A549 (cell line): ENCODE results near the gene ZNF580. TPM values are rescaled to one million over a fixed set of nuclear protein-coding genes. Genes with fewer than 3 reads are reported as not detected.

Experiments
- ATAC-seq, 2 experiments: fragments of 200-7000 bp in 1 of 2; fragments of >200 bp in 1 of 2; cut with Nextera tagmentation in 1 of 2; cut with Tn5 transposase in 1 of 2; 3 replicates each; pipeline versions ENCODE4 v1.8.0 to v1.9.1; 2018 to 2020; ENCODE audit warnings: mild to moderate bottlenecking in 1 of 2, moderate library complexity in 1 of 2
- CTCF ChIA-PET: fragments of 300-600 bp; sonication (Branson Sonifier 250); formaldehyde crosslinking; extraction: SDS; loops from one replicate; lab custom pipeline; 2021; ENCODE audit warnings: antibody characterized with exemption, inconsistent platforms; lab: Yijun Ruan, JAX
- POLR2A ChIA-PET: fragments of 350-600 bp; formaldehyde crosslinking; extraction: SDS; loops from one replicate; lab custom pipeline; 2021; ENCODE audit warnings: antibody characterized with exemption, inconsistent platforms; lab: Yijun Ruan, JAX
- DNase-seq, 2 experiments: peaks; one replicate each; pipeline versions ENCODE4 v3.0.0 to v3.0.0-alpha.2; 2011 to 2016; ENCODE audit warnings: low read depth in 1 of 2, low spot score in 1 of 2
- FAIRE-seq: peaks from 2 replicates; lab custom pipeline; 2011; peaks lifted over from hg19 to GRCh38; lab: Jason Lieb, UNC
- H3K27ac ChIP-seq, 2 experiments: fragments of >200 bp; sonication (Bioruptor Twin); formaldehyde crosslinking; 3 replicates each; pipeline ENCODE4 v1.5.1; 2016 to 2017
- H3K4me1 ChIP-seq: fragments of >200 bp; sonication (Bioruptor Twin); formaldehyde crosslinking; 3 replicates; pipeline ENCODE4 v1.6.1; 2016
- H3K4me2 ChIP-seq: fragments of >200 bp; sonication (Bioruptor Twin); formaldehyde crosslinking; 3 replicates; pipeline ENCODE4 v1.6.1; 2016
- H3K4me3 ChIP-seq: fragments of >200 bp; sonication (Bioruptor Twin); formaldehyde crosslinking; 3 replicates; pipeline ENCODE4 v1.5.1; 2016
- H3K9me3 ChIP-seq: fragments of >200 bp; sonication (Bioruptor Twin); formaldehyde crosslinking; 3 replicates; pipeline ENCODE4 v1.6.1; 2016
- BCL3 ChIP-seq: fragments of >200 bp; sonication (Bioruptor Twin); formaldehyde crosslinking; IDR thresholded peaks from 3 replicates; pipeline ENCODE4 v1.6.1; 2016
- CEBPB ChIP-seq, 2 experiments: fragments of >200 bp in 1 of 2; sonication (Bioruptor Twin) in 1 of 2; formaldehyde crosslinking in 1 of 2; IDR thresholded peaks; 2 replicates each; pipeline ENCODE4 v1.6.1; 2012 to 2016
- CHD2 ChIP-seq: fragments of 150-350 bp; IDR thresholded peaks from 2 replicates; pipeline ENCODE4 v1.6.1; 2014; ENCODE audit warnings: low read length; ENCODE audit not compliant: partially characterized antibody
- CHD4 ChIP-seq: fragments of 200-600 bp; sonication (generic); IDR thresholded peaks from 2 replicates; pipeline ENCODE4 v1.6.1; 2016; ENCODE audit warnings: antibody characterized with exemption, mild to moderate bottlenecking, borderline replicate concordance
- EHMT2 ChIP-seq: fragments of 200-600 bp; sonication (generic); IDR thresholded peaks from 2 replicates; pipeline ENCODE4 v1.6.1; 2016; ENCODE audit warnings: antibody characterized with exemption, low read depth, mild to moderate bottlenecking, moderate library complexity
- FOSL2 ChIP-seq, 2 experiments: fragments of 450-650 bp in 1 of 2; fragments of >200 bp in 1 of 2; sonication (Bioruptor Twin) in 1 of 2; formaldehyde crosslinking; IDR thresholded peaks; 2 replicates each; pipeline versions ENCODE4 v1.5.0 to v1.6.1; 2016 to 2020; ENCODE audit warnings: mild to moderate bottlenecking in 1 of 2, moderate library complexity in 1 of 2
- FOXS1 ChIP-seq: fragments of 250-450 bp; sonication (Bioruptor Pico); IDR thresholded peaks from 2 replicates; pipeline ENCODE4 v1.5.0; 2020; ENCODE audit warnings: mild to moderate bottlenecking, moderate library complexity
- GATA3 ChIP-seq: IDR thresholded peaks from 2 replicates; pipeline ENCODE4 v1.6.1; 2012; ENCODE audit warnings: borderline replicate concordance
- HMGXB4 ChIP-seq: fragments of 250-450 bp; sonication (Bioruptor Pico); IDR thresholded peaks from 2 replicates; pipeline ENCODE4 v1.5.0; 2021; ENCODE audit warnings: mild to moderate bottlenecking, moderate library complexity, borderline replicate concordance
- JUNB ChIP-seq: fragments of >200 bp; sonication (Bioruptor Twin); formaldehyde crosslinking; IDR thresholded peaks from 2 replicates; pipeline ENCODE4 v1.6.1; 2016
- KDM1A ChIP-seq: fragments of 200-600 bp; sonication (generic); IDR thresholded peaks from 2 replicates; pipeline ENCODE4 v1.6.1; 2016; ENCODE audit warnings: low read depth, mild to moderate bottlenecking
- KDM5A ChIP-seq: fragments of 200-600 bp; sonication (generic); IDR thresholded peaks from 2 replicates; pipeline ENCODE4 v1.6.1; 2016; ENCODE audit warnings: antibody characterized with exemption, mild to moderate bottlenecking
- MAFK ChIP-seq: fragments of 450-650 bp; IDR thresholded peaks from 2 replicates; pipeline ENCODE4 v1.6.1; 2014; ENCODE audit not compliant: partially characterized antibody
- MYC ChIP-seq: IDR thresholded peaks from 2 replicates; pipeline ENCODE4 v1.6.1; 2012; ENCODE audit warnings: mild to moderate bottlenecking, inconsistent platforms, low read length, improper control_type of control experiment, borderline replicate concordance
- NFE2L2 ChIP-seq: fragments of 150-350 bp; conservative IDR thresholded peaks from 2 replicates; pipeline ENCODE4 v1.6.1; 2014; ENCODE audit warnings: low read length
- PHF8 ChIP-seq: fragments of 200-600 bp; sonication (generic); IDR thresholded peaks from 2 replicates; pipeline ENCODE4 v1.6.1; 2016; ENCODE audit warnings: low read depth, mild to moderate bottlenecking, antibody characterized with exemption, moderate library complexity, borderline replicate concordance
- POLR2AphosphoS2 ChIP-seq: conservative IDR thresholded peaks from 2 replicates; pipeline ENCODE4 v1.6.1; 2012; ENCODE audit warnings: low read length, improper control_type of control experiment, inconsistent platforms
- RAD21 ChIP-seq, 2 experiments: fragments of >200 bp in 1 of 2; sonication (Bioruptor Twin) in 1 of 2; formaldehyde crosslinking in 1 of 2; IDR thresholded peaks in 1 of 2; conservative IDR thresholded peaks in 1 of 2; 2 replicates in 1 of 2; 3 replicates in 1 of 2; pipeline ENCODE4 v1.6.1; 2012 to 2018; ENCODE audit warnings: inconsistent platforms in 1 of 2
- RARB ChIP-seq: fragments of 250-450 bp; sonication (Bioruptor Pico); IDR thresholded peaks from 2 replicates; pipeline ENCODE4 v1.8.0; 2021; ENCODE audit warnings: mild to moderate bottlenecking, moderate library complexity
- RFX5 ChIP-seq: fragments of 450-650 bp; IDR thresholded peaks from 2 replicates; pipeline ENCODE4 v1.7.1; 2014; ENCODE audit warnings: antibody characterized with exemption, mild to moderate bottlenecking, moderate library complexity
- SMC3 ChIP-seq: fragments of >200 bp; sonication (Bioruptor Twin); formaldehyde crosslinking; IDR thresholded peaks from 3 replicates; pipeline ENCODE4 v1.6.1; 2018; ENCODE audit warnings: inconsistent platforms
- SREBF2 ChIP-seq: fragments of 450-650 bp; IDR thresholded peaks from 2 replicates; pipeline ENCODE4 v1.6.1; 2014; ENCODE audit warnings: mild to moderate bottlenecking, moderate library complexity
- TFCP2L1 ChIP-seq: fragments of 250-450 bp; sonication (Bioruptor Pico); IDR thresholded peaks from 2 replicates; pipeline ENCODE4 v1.5.0; 2021; ENCODE audit warnings: mild to moderate bottlenecking
- TP53 ChIP-seq: fragments of 250-450 bp; sonication (Bioruptor Pico); IDR thresholded peaks from 2 replicates; pipeline ENCODE4 v1.5.0; 2021; ENCODE audit warnings: mild to moderate bottlenecking, moderate library complexity
- ZC3H11A ChIP-seq: fragments of 450-650 bp; IDR thresholded peaks from 2 replicates; pipeline ENCODE4 v1.6.1; 2014; ENCODE audit warnings: antibody characterized with exemption, mild to moderate bottlenecking
- WGBS: methylation state at CpG from one replicate; pipeline ENCODE4 v1.1.6; 2017; ENCODE audit errors: missing lambda C conversion rate; 5-methylcytosine and 5-hydroxymethylcytosine counted together
- polyA plus RNA-seq, 4 experiments: library from polyadenylated mRNA; depleted of rRNA in 3 of 4; stranded (reverse); fragments of >200 nt; fragmentation: RNase III in 1 of 4; extraction: RNeasy Plus Mini Kit Qiagen cat#74134 plus additional on column Dnase treatment in 1 of 4; gene quantifications; 2 replicates in 3 of 4; 3 replicates in 1 of 4; pipeline ENCODE4 v1.2.3, GENCODE V29; 2011 to 2017
- TF ChIP-seq, protein P1 (sequence below): IDR thresholded peaks from 2 replicates; pipeline ENCODE4 v1.6.1; 2012; ENCODE audit warnings: low read depth, borderline replicate concordance

Gene ZNF580
- polyA plus RNA-seq, 2 of the 4 experiments (the other 2 are of a cell fraction) = 9.2 to 52.8 TPM

- FAIRE-seq (no peak), ATAC-seq (no peak), DNase-seq (no peak)
- Histone ChIP-seq H3K4me1 (peaks cover 15% of the 10 kb centered on the region; the same call in 2 of the 3 replicates), H3K4me2 (no peak overlapping the region), H3K9me3 (no peaks in the 10 kb centered on the region), H3K27ac (no peak overlapping the region), H3K4me3 (no peak overlapping the region)
- no peak for TF ChIP-seq KDM1A
- TF ChIP-seq ZC3H11A = no peak
- no peak for TF ChIP-seq RARB (CRISPR knock-in tag)
- TF ChIP-seq NFE2L2 = no peak
- TF ChIP-seq RAD21 (conservative IDR thresholded peaks at IDR 0.05 in 1 of 2, IDR thresholded peaks at IDR 0.05 in 1 of 2) = no peak
- no peak for TF ChIP-seq BCL3
- no peak for TF ChIP-seq CHD2
- TF ChIP-seq EHMT2 = no peak
- no peak for TF ChIP-seq TFCP2L1 (CRISPR knock-in tag)
- ChIA-PET CTCF (interaction anchor here (0.7 to 10.0 kb wide), 6 partner anchors 8 to 40 kb away, joined by 3 to 97 read pairs (median 4); partner anchors contain the start of gene U2AF2), POLR2A (interaction anchor here (0.9 to 1.4 kb wide), 2 partner anchors 9 to 10 kb away, joined by 4 to 7 read pairs; partner anchors contain the start of gene U2AF2)
- 92% methylated on average over 20 of the region's 20 CpGs for WGBS
These were observed 23.2 kb downstream of the ZNF580 start for GRCh38 chr19:55663846-55664536.

GRCh38 chr19:55666343-55667005, 25.7 kb downstream of the ZNF580 start:
- no peak overlapping the region for H3K4me3 ChIP-seq
- WGBS = 88% methylated on average over 12 of the region's 12 CpGs
- H3K4me1 ChIP-seq = peaks cover 27% of the 10 kb centered on the region
- H3K9me3 ChIP-seq = no peaks in the 10 kb centered on the region
- CTCF ChIA-PET = interaction anchor here (0.7 to 10.0 kb wide), 4 partner anchors 9 to 34 kb away, joined by 3 to 97 read pairs (median 4); partner anchors contain the start of gene U2AF2
- TF ChIP-seq FOSL2 (IDR thresholded peaks at IDR 0.05) = no peak
- TF ChIP-seq FOSL2 (CRISPR knock-in tag; IDR thresholded peaks at IDR 0.05) = no peak
- 0 out of 2 replicates have a peak, but pooled peaks have one; percentile 23 for TF ChIP-seq POLR2AphosphoS2
- FAIRE-seq (no peak), ATAC-seq (no peak), DNase-seq (no peak)
- no peak overlapping the region for H3K4me2 ChIP-seq
- H3K27ac ChIP-seq = no peak overlapping the region
- POLR2A ChIA-PET = interaction anchor here (1.8 kb wide), 1 partner anchor 12 kb away, joined by 8 read pairs; the partner anchor contains the start of gene U2AF2

DNA sequence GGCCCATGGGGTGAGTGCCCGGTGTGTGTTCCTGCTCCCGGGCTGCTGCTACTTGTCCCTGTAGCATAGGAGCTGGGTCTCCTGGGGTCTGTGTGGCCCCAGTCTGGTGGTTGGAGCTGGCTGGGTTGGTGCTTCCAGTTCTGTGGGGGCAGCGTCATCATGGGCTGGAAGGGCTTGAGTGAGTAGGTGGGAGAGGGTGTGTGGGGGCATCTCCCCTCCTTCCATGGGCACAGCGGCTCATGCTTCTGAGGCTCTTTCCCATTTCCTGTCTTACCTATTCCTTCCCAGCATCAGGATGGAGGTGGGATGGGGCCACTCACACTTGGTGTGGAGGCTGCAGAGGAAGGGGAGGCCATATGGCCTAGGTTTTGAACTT, 26.2 kb downstream of the ZNF580 start:
- ChIA-PET CTCF (interaction anchor here (0.7 to 10.0 kb wide), 3 partner anchors 10 to 34 kb away, joined by 3 to 97 read pairs (median 5); partner anchors contain the start of gene U2AF2), POLR2A (interaction anchor here (1.8 kb wide), 1 partner anchor 12 kb away, joined by 8 read pairs; the partner anchor contains the start of gene U2AF2)
- WGBS = 100% methylated on average over 4 of the region's 4 CpGs
- FAIRE-seq = no peak
- H3K9me3 ChIP-seq = no peaks in the 10 kb centered on the region
- no peak overlapping the region for H3K4me3 ChIP-seq
- H3K4me2 ChIP-seq = no peak overlapping the region
- DNase-seq = no peak
- TF ChIP-seq CEBPB (IDR thresholded peaks at IDR 0.05) (no peak), MAFK (no peak), PHF8 (no peak), POLR2AphosphoS2 (0 out of 2 replicates have a peak, but pooled peaks have one; percentile 7), FOXS1 (CRISPR knock-in tag) (no peak), SMC3 (no peak)
- no peak for ATAC-seq
- H3K4me1 ChIP-seq = peaks cover 27% of the 10 kb centered on the region
- H3K27ac ChIP-seq = no peak overlapping the region

DNA sequence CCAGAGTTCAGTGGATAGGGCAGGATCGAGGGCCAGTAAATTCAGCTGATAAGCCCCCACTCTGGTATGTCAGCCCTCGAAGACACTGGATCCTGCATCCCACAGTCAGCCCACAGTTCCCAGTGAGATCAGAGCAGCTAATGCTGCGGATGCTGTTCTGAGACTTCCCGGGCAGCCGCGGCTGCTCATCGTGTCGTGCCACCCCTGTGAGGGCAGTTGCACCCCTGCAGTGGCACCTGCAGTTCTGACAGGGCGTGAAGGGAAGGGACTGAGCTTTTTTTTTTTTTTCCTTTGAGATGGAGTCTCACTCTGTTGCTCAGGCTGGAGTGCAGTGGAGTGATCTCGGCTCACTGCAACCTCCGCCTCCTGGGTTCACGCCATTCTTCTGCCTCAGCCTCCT, 26.7 kb downstream of the ZNF580 start:
- ATAC-seq (no peak), FAIRE-seq (no peak), DNase-seq (no peak)
- Histone ChIP-seq H3K4me2 (no peak overlapping the region), H3K27ac (no peak overlapping the region), H3K4me3 (no peak overlapping the region), H3K9me3 (no peaks in the 10 kb centered on the region), H3K4me1 (peaks cover 30% of the 10 kb centered on the region)
- ChIA-PET CTCF (interaction anchor here (0.7 to 10.0 kb wide), 3 partner anchors 10 to 18 kb away, joined by 3 to 97 read pairs (median 5); partner anchors contain the start of gene U2AF2), POLR2A (interaction anchor here (2.5 kb wide), 1 partner anchor 13 kb away, joined by 12 read pairs; the partner anchor contains the start of gene U2AF2)
- 90% methylated on average over 12 of the region's 12 CpGs for WGBS
- TF ChIP-seq MYC (no peak), TP53 (CRISPR knock-in tag) (no peak), RARB (CRISPR knock-in tag) (no peak), HMGXB4 (CRISPR knock-in tag) (no peak), CHD4 (no peak), JUNB (no peak), RFX5 (no peak), SREBF2 (no peak), GATA3 (no peak), KDM5A (no peak)
- TF ChIP-seq, protein P1, sequence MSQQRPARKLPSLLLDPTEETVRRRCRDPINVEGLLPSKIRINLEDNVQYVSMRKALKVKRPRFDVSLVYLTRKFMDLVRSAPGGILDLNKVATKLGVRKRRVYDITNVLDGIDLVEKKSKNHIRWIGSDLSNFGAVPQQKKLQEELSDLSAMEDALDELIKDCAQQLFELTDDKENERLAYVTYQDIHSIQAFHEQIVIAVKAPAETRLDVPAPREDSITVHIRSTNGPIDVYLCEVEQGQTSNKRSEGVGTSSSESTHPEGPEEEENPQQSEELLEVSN = no peak
